Right atrium auricular region (tissue), 2 donors: ENCODE measurements around the gene GSK3B. TPM values are rescaled to one million over a fixed set of nuclear protein-coding genes. Genes with fewer than 3 reads are reported as not detected.

ENCODE experiments used
- DNase-seq: peaks from one replicate; pipeline ENCODE4 v3.0.0-alpha.2; 2019; ENCODE audit warnings: low spot score
- H3K27ac ChIP-seq, 2 donors: fragments of 200-600 bp; sonication (generic); 1 replicate in 1 of 2; 2 replicates in 1 of 2; pipeline ENCODE4 v1.5.1; 2016 to 2019
- H3K27me3 ChIP-seq, 2 donors: fragments of 200-600 bp; sonication (generic); one replicate each; pipeline versions ENCODE4 v1.5.1 to v1.6.0; 2017 to 2019
- H3K36me3 ChIP-seq: fragments of 200-600 bp; sonication (generic); one replicate; pipeline ENCODE4 v1.5.1; 2016
- H3K4me1 ChIP-seq, 2 donors: fragments of 200-600 bp; sonication (generic); one replicate each; pipeline versions ENCODE4 v1.5.1 to v1.6.0; 2017 to 2019
- H3K4me3 ChIP-seq, 2 donors: fragments of 200-600 bp; sonication (generic); 1 replicate in 1 of 2; 2 replicates in 1 of 2; pipeline ENCODE4 v1.5.1; 2017 to 2019; ENCODE audit warnings: mild to moderate bottlenecking in 1 of 2, moderate library complexity in 1 of 2
- H3K9me3 ChIP-seq, 2 donors: fragments of 200-600 bp; sonication (generic); one replicate each; pipeline ENCODE4 v1.5.1; 2019
- total RNA-seq, 2 donors: library from RNA; depleted of rRNA; stranded (reverse); fragments of >200 nt; gene quantifications; one replicate each; pipeline ENCODE4 v1.1.0, GENCODE V29; 2016
- TF ChIP-seq, protein P1 (sequence below), 2 donors: fragments of 200-600 bp; sonication (generic); IDR thresholded peaks; one replicate each; pipeline ENCODE4 v1.5.1; 2019; ENCODE audit warnings: antibody characterized with exemption in 2 of 2

GSK3B gene
- total RNA-seq, 2 donors from 2014 or later = 31.3 to 42.0 TPM

DNA sequence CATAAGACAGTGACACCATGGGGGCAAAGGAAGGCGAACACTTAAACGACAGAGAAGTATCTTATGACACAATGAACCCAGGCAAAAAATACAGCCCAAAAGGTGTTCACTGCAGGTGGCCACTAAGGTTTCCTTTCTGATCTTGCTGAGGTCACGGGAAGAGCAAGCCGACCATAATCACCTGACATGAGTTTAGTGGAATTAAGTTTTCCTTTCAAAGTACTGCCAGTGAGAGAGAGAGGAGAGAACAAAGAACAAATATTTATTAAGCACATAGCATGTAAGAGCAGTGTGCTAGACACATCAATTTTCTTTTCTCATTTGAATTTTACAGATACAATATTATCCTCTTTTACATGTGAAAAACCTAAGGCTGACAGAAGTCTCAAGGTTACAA lies 210.1 kb downstream of the GSK3B start:
- no peaks in the 10 kb centered on the region for H3K9me3 ChIP-seq
- no peaks in the 10 kb centered on the region for H3K36me3 ChIP-seq
- TF ChIP-seq, protein P1, sequence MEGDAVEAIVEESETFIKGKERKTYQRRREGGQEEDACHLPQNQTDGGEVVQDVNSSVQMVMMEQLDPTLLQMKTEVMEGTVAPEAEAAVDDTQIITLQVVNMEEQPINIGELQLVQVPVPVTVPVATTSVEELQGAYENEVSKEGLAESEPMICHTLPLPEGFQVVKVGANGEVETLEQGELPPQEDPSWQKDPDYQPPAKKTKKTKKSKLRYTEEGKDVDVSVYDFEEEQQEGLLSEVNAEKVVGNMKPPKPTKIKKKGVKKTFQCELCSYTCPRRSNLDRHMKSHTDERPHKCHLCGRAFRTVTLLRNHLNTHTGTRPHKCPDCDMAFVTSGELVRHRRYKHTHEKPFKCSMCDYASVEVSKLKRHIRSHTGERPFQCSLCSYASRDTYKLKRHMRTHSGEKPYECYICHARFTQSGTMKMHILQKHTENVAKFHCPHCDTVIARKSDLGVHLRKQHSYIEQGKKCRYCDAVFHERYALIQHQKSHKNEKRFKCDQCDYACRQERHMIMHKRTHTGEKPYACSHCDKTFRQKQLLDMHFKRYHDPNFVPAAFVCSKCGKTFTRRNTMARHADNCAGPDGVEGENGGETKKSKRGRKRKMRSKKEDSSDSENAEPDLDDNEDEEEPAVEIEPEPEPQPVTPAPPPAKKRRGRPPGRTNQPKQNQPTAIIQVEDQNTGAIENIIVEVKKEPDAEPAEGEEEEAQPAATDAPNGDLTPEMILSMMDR (IDR thresholded peaks at IDR 0.05) = no peak

DNA sequence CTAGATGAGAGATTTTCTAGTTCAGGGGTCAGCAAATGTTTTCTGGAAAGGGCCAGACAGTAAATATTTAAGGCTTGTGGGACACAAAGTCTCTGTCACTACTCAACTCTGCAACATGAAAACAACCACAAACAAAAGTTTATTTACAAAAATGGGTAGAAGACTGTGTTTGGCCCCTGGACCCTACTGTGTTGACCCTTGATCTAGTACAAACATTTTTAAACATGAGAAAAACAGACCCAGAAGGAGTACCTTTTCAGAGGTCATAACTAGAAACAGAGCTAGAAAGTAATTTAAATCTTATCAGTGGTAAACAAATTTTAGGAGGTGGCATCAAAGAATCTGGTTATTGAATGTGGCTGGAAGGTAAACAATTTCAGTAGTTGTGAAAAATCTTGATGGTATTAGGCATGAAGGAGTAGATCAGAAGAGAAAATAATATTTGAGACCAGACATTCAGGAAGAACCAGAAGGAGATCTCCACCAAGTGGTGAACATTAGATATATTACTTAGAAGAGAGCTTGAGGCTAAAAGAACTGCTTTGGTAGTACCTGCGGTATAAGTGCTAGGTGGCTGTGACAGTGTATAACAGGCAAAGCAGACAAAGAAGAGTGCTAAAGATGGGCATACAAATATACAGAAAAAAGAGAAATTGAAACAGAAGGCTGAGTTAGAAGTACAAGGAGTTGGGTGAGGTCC lies 210.6 kb downstream of the GSK3B start:
- H3K27me3 ChIP-seq = no peaks in the 10 kb centered on the region
- TF ChIP-seq, protein P1 (IDR thresholded peaks at IDR 0.05) = no peak
- H3K4me3 ChIP-seq = no peak overlapping the region
- no peak for DNase-seq
- no peak overlapping the region for H3K27ac ChIP-seq
- H3K9me3 ChIP-seq = no peaks in the 10 kb centered on the region
- H3K4me1 ChIP-seq = no peaks in the 10 kb centered on the region
- H3K36me3 ChIP-seq = no peaks in the 10 kb centered on the region

More for the DNA sequence above, 210.1 kb downstream of the GSK3B start:
- H3K27me3 ChIP-seq = no peaks in the 10 kb centered on the region
- no peak overlapping the region for H3K4me3 ChIP-seq
- no peaks in the 10 kb centered on the region for H3K4me1 ChIP-seq
- no peak overlapping the region for H3K27ac ChIP-seq
- DNase-seq = no peak

DNA sequence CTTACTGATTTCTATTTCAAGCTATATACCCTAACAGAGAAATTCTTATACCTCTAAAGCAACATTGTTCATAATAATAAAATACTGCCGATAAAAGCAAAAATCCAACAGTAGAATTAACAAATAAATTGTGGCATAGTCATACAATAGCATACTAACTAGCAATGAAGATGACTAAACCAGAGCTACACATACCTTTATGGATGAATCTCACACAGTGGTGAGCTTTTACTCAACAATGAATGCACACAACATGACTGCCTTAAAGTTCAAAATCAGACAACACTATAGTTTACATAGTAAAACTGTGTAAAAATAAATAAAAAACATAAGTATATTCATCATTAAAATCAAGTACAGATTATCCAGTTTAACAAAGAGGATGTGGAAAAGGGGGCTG lies 213.3 kb downstream of the GSK3B start:
- DNase-seq = no peak
- H3K9me3 ChIP-seq = no peaks in the 10 kb centered on the region
- no peak overlapping the region for H3K4me3 ChIP-seq
- H3K4me1 ChIP-seq = no peaks in the 10 kb centered on the region
- no peak overlapping the region for H3K27ac ChIP-seq
- H3K36me3 ChIP-seq = no peaks in the 10 kb centered on the region
- TF ChIP-seq, protein P1 (IDR thresholded peaks at IDR 0.05) = no peak
- no peaks in the 10 kb centered on the region for H3K27me3 ChIP-seq

DNA sequence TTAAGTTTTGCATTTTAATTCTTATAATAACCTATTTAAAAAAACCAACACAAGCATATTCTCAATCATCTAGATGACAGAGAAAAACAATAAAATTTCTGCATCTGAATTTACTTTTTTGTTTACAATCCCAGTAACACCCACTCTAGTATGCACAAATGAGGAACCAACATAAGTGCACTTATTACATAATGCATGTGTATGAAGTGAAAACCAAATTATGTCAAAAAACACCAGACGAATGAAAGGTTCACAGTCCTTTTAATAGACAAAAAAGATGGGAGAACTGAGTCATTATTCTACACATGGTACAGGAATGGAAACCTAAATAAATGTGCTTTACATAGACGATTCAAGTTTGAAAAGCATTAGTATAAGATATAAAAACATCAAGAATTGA lies 220.6 kb downstream of the GSK3B start:
- Histone ChIP-seq H3K4me1 (no peaks in the 10 kb centered on the region), H3K4me3 (no peak overlapping the region), H3K27ac (no peak overlapping the region), H3K27me3 (no peaks in the 10 kb centered on the region), H3K36me3 (no peaks in the 10 kb centered on the region), H3K9me3 (no peaks in the 10 kb centered on the region)
- TF ChIP-seq, protein P1 (IDR thresholded peaks at IDR 0.05) = no peak
- DNase-seq = no peak

DNA sequence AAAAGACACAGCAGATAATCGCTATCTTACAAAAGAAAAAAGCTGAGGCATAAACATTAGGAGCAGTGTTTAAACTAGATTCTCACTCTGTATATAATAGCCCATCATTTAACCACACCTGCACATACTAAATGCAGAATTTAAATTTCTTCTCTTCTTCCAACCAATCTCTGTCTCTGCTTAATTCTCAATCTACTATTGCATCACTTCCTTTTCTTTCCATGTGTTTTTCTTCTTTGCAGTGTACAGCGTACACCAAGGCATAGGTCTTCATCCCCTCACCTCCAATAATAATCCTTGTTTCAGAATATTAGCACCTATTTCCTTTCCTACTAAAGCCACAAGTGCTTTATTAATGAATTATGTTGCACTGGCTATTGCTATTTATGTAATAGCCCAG lies 221.5 kb downstream of the GSK3B start:
- Histone ChIP-seq H3K27ac (no peak overlapping the region), H3K36me3 (no peaks in the 10 kb centered on the region), H3K4me1 (no peaks in the 10 kb centered on the region), H3K4me3 (no peak overlapping the region), H3K9me3 (no peaks in the 10 kb centered on the region), H3K27me3 (no peaks in the 10 kb centered on the region)
- TF ChIP-seq, protein P1 (IDR thresholded peaks at IDR 0.05) = no peak
- DNase-seq = no peak

DNA sequence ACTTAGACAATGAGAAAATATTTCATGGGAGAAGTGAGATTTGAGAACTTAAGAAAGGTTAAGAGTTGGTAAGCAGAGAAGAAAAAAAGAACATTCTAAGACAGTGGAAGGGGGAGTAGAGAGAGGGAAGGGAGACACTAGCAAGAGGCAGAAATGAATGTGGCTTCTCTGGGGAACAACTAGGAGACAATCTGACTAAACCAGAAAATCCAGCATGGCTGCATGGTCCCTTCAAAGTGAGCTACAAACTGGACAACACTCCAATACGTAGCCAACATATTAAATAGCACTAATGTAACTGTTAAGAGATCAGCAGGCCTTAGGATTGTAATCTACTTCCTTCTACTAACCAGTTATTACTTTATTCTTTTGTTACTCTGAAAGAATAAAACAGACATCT lies 222.7 kb downstream of the GSK3B start:
- TF ChIP-seq, protein P1 (IDR thresholded peaks at IDR 0.05) = no peak
- Histone ChIP-seq H3K27me3 (no peaks in the 10 kb centered on the region), H3K9me3 (no peaks in the 10 kb centered on the region), H3K4me3 (no peak overlapping the region), H3K27ac (no peak overlapping the region), H3K36me3 (no peaks in the 10 kb centered on the region), H3K4me1 (no peaks in the 10 kb centered on the region)
- DNase-seq = no peak
